Stimulated activated CD4-positive, alpha-beta T cell treated with anti-CD3 and anti-CD28 coated beads, Interleukin-12 subunit alpha, Interleukin-12 subunit beta, amount 100 ng/mL, for 4 hours (primary cell): Measurements from ENCODE around the gene NTF3.

Experiments
- DNase-seq: peaks from one replicate; pipeline ENCODE4 v3.0.0-alpha.2; 2020

NTF3 gene

GRCh38 chr12:5459051-5459782, 27.3 kb downstream of the NTF3 start:
- DNase-seq: no peak

GRCh38 chr12:5460817-5461216, 28.9 kb downstream of the NTF3 start:
- no peak for DNase-seq

- no peak for DNase-seq
Observed at GRCh38 chr12:5461966-5462365, 30.1 kb downstream of the NTF3 start.

GRCh38 chr12:5464096-5464495, 32.2 kb downstream of the NTF3 start:
- no peak for DNase-seq

- no peak for DNase-seq
Observed at GRCh38 chr12:5465384-5465783, 33.5 kb downstream of the NTF3 start.

- DNase-seq: no peak
Observed at GRCh38 chr12:5466521-5466960, 34.6 kb downstream of the NTF3 start.

- no peak for DNase-seq
Observed at GRCh38 chr12:5467931-5468330, 36.0 kb downstream of the NTF3 start.

GRCh38 chr12:5470221-5470620, 38.3 kb downstream of the NTF3 start:
- no peak for DNase-seq

- no peak for DNase-seq
Observed at GRCh38 chr12:5470703-5471102, 38.8 kb downstream of the NTF3 start.

GRCh38 chr12:5473076-5473782, 41.3 kb downstream of the NTF3 start:
- no peak for DNase-seq

- DNase-seq: no peak
Observed at GRCh38 chr12:5473783-5474116, 41.8 kb downstream of the NTF3 start.

- DNase-seq: no peak
Observed at GRCh38 chr12:5476356-5476755, 44.4 kb downstream of the NTF3 start.

GRCh38 chr12:5478081-5478706, 46.3 kb downstream of the NTF3 start:
- DNase-seq: no peak

- no peak for DNase-seq
Observed at GRCh38 chr12:5479761-5480160, 47.9 kb downstream of the NTF3 start.

GRCh38 chr12:5480218-5480937, 48.5 kb downstream of the NTF3 start:
- DNase-seq: no peak

GRCh38 chr12:5480938-5481303, 49.0 kb downstream of the NTF3 start:
- no peak for DNase-seq

GRCh38 chr12:5481645-5482044, 49.7 kb downstream of the NTF3 start:
- no peak for DNase-seq

- no peak for DNase-seq
Observed at GRCh38 chr12:5484426-5484825, 52.5 kb downstream of the NTF3 start.

- no peak for DNase-seq
Observed at GRCh38 chr12:5485454-5485853, 53.5 kb downstream of the NTF3 start.

GRCh38 chr12:5487076-5487475, 55.2 kb downstream of the NTF3 start:
- DNase-seq: no peak

GRCh38 chr12:5487948-5488625, 56.2 kb downstream of the NTF3 start:
- no peak for DNase-seq

- DNase-seq: no peak
Observed at GRCh38 chr12:5488626-5488955, 56.7 kb downstream of the NTF3 start.

GRCh38 chr12:5489017-5489416, 57.1 kb downstream of the NTF3 start:
- DNase-seq: no peak
